Activated gamma-delta T cell treated with anti-CD3 and anti-CD28 coated beads, Interleukin-2, amount 50 U/mL, for 16 hours (primary cell): Measurements from ENCODE around the gene SMYD4.

Experiments used
- DNase-seq: peaks from one replicate; pipeline ENCODE4 v3.0.0-alpha.2; 2020; ENCODE audit warnings: low read depth

SMYD4 gene

DNA sequence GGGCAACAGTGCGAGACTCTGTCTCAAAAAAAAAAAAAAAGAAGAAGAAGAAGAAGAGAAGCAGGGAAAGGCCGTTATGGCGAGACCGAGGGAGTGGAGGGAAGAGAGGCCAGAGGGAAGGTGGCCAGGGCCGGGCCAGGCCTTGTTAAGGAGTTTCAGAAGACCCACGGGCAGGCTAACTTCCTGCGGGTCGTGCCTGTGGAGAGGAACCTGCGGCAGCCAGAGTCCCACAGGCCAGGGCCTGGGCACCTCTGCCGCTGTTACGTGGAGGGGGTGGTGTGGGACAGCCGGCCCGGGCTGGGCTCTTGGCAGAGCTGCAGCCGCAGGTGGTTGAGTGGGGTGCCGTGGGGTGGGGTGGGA is 99.8 kb downstream of the SMYD4 start:
- no peak for DNase-seq
